ENCODE results near the gene PLA2G4A.

Gene PLA2G4A

DNA sequence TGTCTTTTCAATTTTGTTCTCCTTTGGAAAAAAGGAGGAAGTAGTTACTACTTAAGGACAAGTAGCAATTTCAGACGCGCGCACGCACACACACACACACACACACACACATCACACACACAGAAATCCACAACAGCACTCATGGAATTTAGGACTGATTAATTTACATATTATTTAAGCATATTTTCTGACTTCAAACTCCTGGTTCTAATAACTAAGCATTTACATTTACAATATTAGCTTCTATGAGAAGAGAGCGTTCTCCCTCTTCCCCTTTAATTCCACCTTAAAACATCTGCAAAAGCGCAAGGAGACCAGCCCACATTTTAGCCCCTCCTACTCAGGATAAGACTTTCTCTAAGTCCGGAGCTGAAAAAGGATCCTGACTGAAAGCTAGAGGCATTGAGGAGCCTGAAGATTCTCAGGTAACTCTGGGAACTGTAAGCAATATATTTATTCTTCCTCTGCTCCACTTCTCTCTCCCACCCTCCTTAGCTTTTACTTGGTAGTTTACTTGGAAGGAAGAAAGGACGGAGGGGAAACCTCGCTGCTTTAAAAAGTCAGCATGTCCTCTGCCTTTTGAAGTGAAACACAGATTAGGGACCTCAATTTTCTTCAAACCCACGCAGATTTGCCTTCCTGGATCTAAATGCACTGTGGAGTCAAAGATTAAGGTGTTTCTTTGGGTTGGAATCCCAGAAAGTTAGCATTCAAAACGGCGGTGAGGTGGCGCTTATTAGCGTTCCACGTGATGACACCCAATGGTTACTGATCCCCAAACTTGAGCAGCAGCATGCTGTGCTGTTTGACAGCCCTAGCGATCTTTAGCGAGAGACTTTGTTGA lies at the start of gene PLA2G4A:
Gene PLA2G4A, plus strand, starts transcription at position 339 of the 844 bp plus-strand sequence. CDS start 25,406 bp downstream, outside the sequence.
- Histone ChIP-seq H3K36me3 (ENCODE audit: insufficient read depth, low read depth, low read length) (no peaks in the 10 kb centered on the region), H3K27me3 (ENCODE audit: insufficient read depth, low read length) (peaks cover 9% of the 10 kb centered on the region; the same call in 1 of the 2 replicates), H3K4me3 (ENCODE audit: low read length) (peak within 1 kb of the TSS; percentile 89), H3K4me1 (ENCODE audit: insufficient read depth, low read length) (no peaks in the 10 kb centered on the region), H3K27ac (ENCODE audit: low read length) (no peak within 1 kb of the TSS), H3K9me3 (ENCODE audit: insufficient read depth, low read depth, low read length) (no peaks in the 10 kb centered on the region), H3K9ac (ENCODE audit: low read depth, low read length) (peak within 1 kb of the TSS; percentile 72; the same call in 1 of the 2 replicates)

DNA sequence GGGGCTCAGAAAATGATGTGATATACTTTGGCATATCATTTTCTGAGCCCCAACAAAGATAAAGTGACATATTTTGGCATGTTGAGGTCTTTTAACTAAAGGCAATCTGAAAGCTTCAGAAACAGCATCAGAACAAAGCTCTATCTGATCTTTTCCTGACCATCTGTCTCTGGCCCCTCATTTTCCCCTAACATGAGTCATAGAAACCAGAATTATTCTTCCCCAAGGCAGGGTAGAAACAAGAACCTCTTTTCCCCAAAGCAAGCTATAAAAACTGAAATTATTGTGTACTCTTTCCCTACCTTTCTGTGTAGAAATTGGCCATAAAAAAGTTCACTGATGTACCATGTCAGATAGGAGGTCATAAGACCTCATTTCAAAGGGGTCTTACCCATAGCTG lies 48.7 kb upstream of the PLA2G4A start:
- no peaks in the 10 kb centered on the region for H3K36me3 ChIP-seq (ENCODE audit: insufficient read depth, low read depth, low read length)
- H3K4me3 ChIP-seq (ENCODE audit: low read length) = no peak overlapping the region
- H3K4me1 ChIP-seq (ENCODE audit: insufficient read depth, low read length) = no peaks in the 10 kb centered on the region
- no peaks in the 10 kb centered on the region for H3K9me3 ChIP-seq (ENCODE audit: insufficient read depth, low read depth, low read length)
- no peak overlapping the region for H3K9ac ChIP-seq (ENCODE audit: low read depth, low read length)
- H3K27ac ChIP-seq (ENCODE audit: low read length) = no peak overlapping the region
- H3K27me3 ChIP-seq (ENCODE audit: insufficient read depth, low read length) = no peaks in the 10 kb centered on the region

DNA sequence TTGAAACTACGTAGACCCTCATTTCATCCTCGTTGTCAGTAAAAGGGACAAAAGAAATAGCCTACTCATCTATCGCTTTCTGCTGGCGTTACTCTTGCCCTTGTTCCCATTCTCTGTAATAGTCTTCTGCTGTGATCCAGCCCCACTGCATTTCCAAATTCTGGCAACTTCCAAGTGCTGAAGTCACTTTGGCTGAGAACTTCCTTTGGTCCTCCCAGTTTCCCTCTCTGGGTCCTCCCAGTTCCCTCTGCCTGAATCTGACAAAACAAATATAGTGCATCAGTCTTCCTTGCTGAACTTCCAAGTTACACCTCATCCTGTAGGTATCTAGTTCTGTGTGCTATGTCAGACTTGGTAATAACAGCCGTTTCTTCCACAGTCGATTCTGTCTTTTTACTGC lies 47.0 kb upstream of the PLA2G4A start:
- H3K27me3 ChIP-seq (ENCODE audit: insufficient read depth, low read length) = no peaks in the 10 kb centered on the region
- H3K4me3 ChIP-seq (ENCODE audit: low read length) = no peak overlapping the region
- H3K9ac ChIP-seq (ENCODE audit: low read depth, low read length) = no peak overlapping the region
- no peaks in the 10 kb centered on the region for H3K9me3 ChIP-seq (ENCODE audit: insufficient read depth, low read depth, low read length)
- no peaks in the 10 kb centered on the region for H3K4me1 ChIP-seq (ENCODE audit: insufficient read depth, low read length)
- H3K36me3 ChIP-seq (ENCODE audit: insufficient read depth, low read depth, low read length) = no peaks in the 10 kb centered on the region
- H3K27ac ChIP-seq (ENCODE audit: low read length) = no peak overlapping the region

DNA sequence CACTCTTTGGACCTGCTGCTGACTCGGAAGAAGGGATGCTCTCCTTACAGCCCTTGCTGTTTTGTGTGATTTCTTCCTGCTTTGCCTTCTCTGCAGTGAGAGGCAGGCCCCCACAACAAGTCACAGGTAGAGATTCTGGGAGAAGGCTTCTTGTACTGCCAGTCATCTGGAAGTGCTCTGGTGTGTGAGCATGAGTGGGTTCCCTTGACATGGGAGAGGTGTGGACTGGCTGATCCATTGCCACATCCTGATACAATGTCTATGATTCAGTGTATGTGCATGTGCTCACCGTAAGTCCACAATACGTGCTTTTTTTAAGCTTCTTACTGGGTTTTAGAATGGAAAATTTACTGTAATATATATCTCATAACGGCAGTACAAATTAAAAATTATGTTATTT lies 46.0 kb upstream of the PLA2G4A start:
- Histone ChIP-seq H3K36me3 (ENCODE audit: insufficient read depth, low read depth, low read length) (no peaks in the 10 kb centered on the region), H3K27ac (ENCODE audit: low read length) (no peak overlapping the region), H3K9me3 (ENCODE audit: insufficient read depth, low read depth, low read length) (no peaks in the 10 kb centered on the region), H3K4me1 (ENCODE audit: insufficient read depth, low read length) (no peaks in the 10 kb centered on the region), H3K27me3 (ENCODE audit: insufficient read depth, low read length) (no peaks in the 10 kb centered on the region), H3K9ac (ENCODE audit: low read depth, low read length) (no peak overlapping the region), H3K4me3 (ENCODE audit: low read length) (no peak overlapping the region)

DNA sequence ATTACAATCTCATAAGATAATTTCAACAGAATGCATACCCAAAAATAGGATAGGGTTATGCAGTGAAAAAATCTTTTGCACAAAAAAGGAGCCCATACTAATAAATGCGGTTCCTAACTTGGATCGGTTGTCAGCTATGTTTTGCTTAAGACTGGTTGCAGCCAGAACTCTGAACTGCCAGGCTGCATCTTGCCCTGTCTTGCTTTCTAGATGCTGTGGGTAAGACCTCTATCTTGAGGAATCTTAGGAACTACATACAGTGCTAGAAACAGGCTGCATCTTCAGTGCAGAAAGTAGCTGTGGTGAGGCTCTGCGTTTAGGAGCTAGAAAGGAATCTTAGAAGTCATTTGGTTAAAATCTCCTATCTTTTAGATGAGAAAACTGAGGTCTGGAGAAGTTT lies 45.6 kb upstream of the PLA2G4A start:
- Histone ChIP-seq H3K36me3 (ENCODE audit: insufficient read depth, low read depth, low read length) (no peaks in the 10 kb centered on the region), H3K9ac (ENCODE audit: low read depth, low read length) (no peak overlapping the region), H3K4me3 (ENCODE audit: low read length) (no peak overlapping the region)

DNA sequence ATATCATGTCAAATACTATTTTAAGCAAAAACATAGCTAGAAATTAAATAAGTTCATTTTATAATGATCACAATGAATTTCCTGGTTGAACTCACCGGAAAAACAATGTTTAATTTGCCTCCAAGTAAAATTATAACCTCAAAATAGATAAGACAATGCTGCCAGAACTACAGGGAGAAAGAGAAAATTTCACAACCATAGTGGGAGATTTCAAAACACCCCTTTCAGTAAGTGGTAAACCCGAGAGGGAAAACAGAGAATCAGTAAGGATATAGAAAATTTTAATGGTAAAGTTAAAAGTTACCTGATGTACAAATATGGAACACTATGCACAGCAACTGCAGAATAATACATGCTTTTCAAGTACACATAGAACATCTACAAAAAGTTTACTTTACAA lies 43.2 kb upstream of the PLA2G4A start:
- H3K9ac ChIP-seq (ENCODE audit: low read depth, low read length) = no peak overlapping the region
- H3K36me3 ChIP-seq (ENCODE audit: insufficient read depth, low read depth, low read length) = no peaks in the 10 kb centered on the region
- no peaks in the 10 kb centered on the region for H3K9me3 ChIP-seq (ENCODE audit: insufficient read depth, low read depth, low read length)
- H3K27ac ChIP-seq (ENCODE audit: low read length) = no peak overlapping the region
- no peaks in the 10 kb centered on the region for H3K27me3 ChIP-seq (ENCODE audit: insufficient read depth, low read length)
- no peak overlapping the region for H3K4me3 ChIP-seq (ENCODE audit: low read length)
- no peaks in the 10 kb centered on the region for H3K4me1 ChIP-seq (ENCODE audit: insufficient read depth, low read length)

More for the DNA sequence above, 45.6 kb upstream of the PLA2G4A start:
- no peaks in the 10 kb centered on the region for H3K4me1 ChIP-seq (ENCODE audit: insufficient read depth, low read length)
- H3K27me3 ChIP-seq (ENCODE audit: insufficient read depth, low read length) = no peaks in the 10 kb centered on the region
- no peak overlapping the region for H3K27ac ChIP-seq (ENCODE audit: low read length)
- H3K9me3 ChIP-seq (ENCODE audit: insufficient read depth, low read depth, low read length) = no peaks in the 10 kb centered on the region

DNA sequence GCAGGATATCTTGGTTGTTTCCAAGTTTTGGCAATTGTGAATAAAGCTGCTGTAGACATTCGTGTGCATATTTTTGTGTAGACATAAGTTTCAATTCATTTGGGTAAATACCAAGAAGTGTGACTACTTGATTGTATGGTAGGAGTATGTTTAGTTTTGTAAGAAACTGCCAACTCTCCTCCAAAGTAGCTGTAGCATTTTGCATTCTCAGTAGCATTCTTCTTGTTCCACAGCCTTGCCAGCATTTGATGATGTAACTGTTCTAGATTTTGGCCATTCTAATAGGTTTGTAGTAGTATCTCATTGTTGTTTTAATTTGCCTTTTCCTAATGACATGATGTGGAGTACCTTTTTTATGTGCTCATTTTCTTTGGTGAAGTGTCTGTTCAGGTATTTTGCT lies 38.6 kb upstream of the PLA2G4A start:
- H3K4me3 ChIP-seq (ENCODE audit: low read length) = no peak overlapping the region
- no peaks in the 10 kb centered on the region for H3K9me3 ChIP-seq (ENCODE audit: insufficient read depth, low read depth, low read length)
- H3K27me3 ChIP-seq (ENCODE audit: insufficient read depth, low read length) = no peaks in the 10 kb centered on the region
- no peak overlapping the region for H3K9ac ChIP-seq (ENCODE audit: low read depth, low read length)
- H3K27ac ChIP-seq (ENCODE audit: low read length) = no peak overlapping the region
- no peaks in the 10 kb centered on the region for H3K36me3 ChIP-seq (ENCODE audit: insufficient read depth, low read depth, low read length)
- no peaks in the 10 kb centered on the region for H3K4me1 ChIP-seq (ENCODE audit: insufficient read depth, low read length)

DNA sequence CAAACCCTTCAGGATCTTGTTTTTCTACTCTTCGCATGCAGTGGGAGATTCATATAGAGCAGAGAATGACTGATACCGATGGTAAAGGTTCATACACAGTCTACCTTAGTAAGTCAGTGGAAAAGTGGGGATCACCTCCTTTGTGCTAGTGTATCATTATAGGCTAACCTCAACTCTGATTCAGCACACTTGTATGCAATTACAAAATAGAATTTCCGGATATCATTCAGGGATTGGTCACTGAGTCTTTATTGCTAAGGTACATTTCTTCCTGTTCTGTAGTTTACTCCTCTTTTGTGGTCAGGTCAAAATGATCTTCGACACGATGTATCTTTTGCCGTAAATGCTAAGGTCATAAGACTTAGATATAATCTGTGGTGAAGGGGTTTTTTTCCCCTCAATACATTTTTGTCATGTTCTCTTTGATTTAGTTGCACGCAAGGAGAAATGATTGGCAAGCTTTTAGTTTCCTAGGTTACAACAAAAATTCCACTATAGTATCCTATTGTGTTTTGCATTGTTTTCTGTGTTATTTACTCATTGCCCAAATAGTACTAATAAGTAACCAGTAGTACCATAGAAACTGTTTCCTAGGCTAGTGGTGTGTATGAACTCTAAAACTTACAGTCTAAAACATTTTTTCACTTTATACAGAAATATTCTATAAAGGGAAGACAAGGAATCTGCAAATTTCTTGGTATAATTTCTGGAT lies 35.7 kb upstream of the PLA2G4A start:
- no peaks in the 10 kb centered on the region for H3K36me3 ChIP-seq (ENCODE audit: insufficient read depth, low read depth, low read length)
- no peaks in the 10 kb centered on the region for H3K4me1 ChIP-seq (ENCODE audit: insufficient read depth, low read length)
- no peaks in the 10 kb centered on the region for H3K27me3 ChIP-seq (ENCODE audit: insufficient read depth, low read length)
- no peak overlapping the region for H3K9ac ChIP-seq (ENCODE audit: low read depth, low read length)
- H3K9me3 ChIP-seq (ENCODE audit: insufficient read depth, low read depth, low read length) = no peaks in the 10 kb centered on the region
- no peak overlapping the region for H3K4me3 ChIP-seq (ENCODE audit: low read length)
- H3K27ac ChIP-seq (ENCODE audit: low read length) = no peak overlapping the region

DNA sequence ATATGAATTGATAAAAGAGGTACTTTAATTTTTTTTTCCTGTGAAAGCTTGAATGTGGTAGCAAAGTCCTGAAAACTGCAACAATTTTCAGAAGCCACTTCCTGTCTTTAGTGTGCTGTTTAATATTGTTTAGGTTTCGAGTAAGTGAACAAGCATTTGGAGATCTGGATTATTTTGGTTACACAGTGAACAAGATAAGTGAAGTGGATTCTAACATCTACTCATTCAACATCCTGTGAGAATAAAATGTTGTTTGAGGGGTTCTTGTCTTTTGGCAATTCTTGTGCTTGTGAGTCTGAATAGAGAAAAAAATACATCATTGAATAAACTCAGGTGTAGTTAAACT lies 35.2 kb upstream of the PLA2G4A start:
- no peaks in the 10 kb centered on the region for H3K27me3 ChIP-seq (ENCODE audit: insufficient read depth, low read length)
- no peaks in the 10 kb centered on the region for H3K4me1 ChIP-seq (ENCODE audit: insufficient read depth, low read length)
- H3K9ac ChIP-seq (ENCODE audit: low read depth, low read length) = no peak overlapping the region
- no peak overlapping the region for H3K4me3 ChIP-seq (ENCODE audit: low read length)
- no peaks in the 10 kb centered on the region for H3K9me3 ChIP-seq (ENCODE audit: insufficient read depth, low read depth, low read length)
- H3K36me3 ChIP-seq (ENCODE audit: insufficient read depth, low read depth, low read length) = no peaks in the 10 kb centered on the region
- H3K27ac ChIP-seq (ENCODE audit: low read length) = no peak overlapping the region

DNA sequence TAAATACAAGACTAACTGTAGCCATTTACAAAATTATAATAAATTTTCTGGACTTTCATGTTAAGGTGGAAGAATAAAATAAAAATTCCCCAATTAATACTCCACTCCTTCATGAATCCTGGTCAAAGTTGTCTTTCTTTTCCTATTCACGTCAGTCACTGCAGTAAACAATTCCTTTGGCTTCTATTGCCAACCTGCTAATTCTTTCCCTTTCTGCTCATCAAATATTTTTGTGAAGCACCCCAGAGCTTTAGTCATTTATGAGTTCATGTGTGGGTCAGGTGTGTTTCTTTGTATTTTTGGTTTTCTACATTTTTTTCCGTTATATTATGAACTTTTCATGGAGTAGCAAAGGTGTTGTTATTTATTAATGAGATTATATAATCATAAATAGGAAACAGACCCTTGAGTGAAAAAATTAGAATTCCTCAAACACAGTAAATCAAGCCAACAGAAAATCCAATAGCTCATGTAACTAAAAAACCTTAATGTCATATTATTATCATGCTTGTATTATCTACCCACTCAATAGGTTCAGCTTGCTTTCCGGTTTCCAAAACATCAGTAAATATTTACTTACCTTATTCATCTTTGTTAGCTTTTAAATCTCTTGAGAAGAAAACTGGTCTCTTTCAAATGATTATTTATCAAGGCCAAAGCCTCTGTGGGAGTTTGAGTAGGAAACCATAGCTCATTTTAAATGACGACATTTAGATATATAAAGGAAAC lies 29.6 kb upstream of the PLA2G4A start:
- no peak overlapping the region for H3K9ac ChIP-seq (ENCODE audit: low read depth, low read length)
- no peaks in the 10 kb centered on the region for H3K9me3 ChIP-seq (ENCODE audit: insufficient read depth, low read depth, low read length)
- no peaks in the 10 kb centered on the region for H3K4me1 ChIP-seq (ENCODE audit: insufficient read depth, low read length)
- no peaks in the 10 kb centered on the region for H3K27me3 ChIP-seq (ENCODE audit: insufficient read depth, low read length)
- no peak overlapping the region for H3K27ac ChIP-seq (ENCODE audit: low read length)
- no peaks in the 10 kb centered on the region for H3K36me3 ChIP-seq (ENCODE audit: insufficient read depth, low read depth, low read length)
- H3K4me3 ChIP-seq (ENCODE audit: low read length) = no peak overlapping the region

DNA sequence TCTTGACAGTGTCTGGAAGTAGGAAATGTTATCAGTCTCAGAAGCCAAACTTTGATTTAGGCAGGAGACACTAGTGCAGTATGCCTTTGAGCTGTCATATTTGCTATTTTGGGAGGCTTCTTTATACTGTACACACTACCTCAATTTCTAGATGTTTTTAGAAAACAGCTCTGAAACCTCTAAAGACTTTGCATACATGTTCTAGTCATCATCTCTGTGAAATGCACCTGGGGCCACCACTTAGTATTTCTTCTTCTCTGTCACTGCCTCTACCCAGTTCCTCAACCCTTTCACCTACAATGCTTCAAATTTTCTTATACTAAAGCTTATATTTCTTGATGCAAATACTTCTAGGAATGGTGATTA lies 29.1 kb upstream of the PLA2G4A start:
- Histone ChIP-seq H3K9ac (ENCODE audit: low read depth, low read length) (no peak overlapping the region), H3K4me1 (ENCODE audit: insufficient read depth, low read length) (no peaks in the 10 kb centered on the region), H3K27ac (ENCODE audit: low read length) (no peak overlapping the region)

More for the DNA sequence above, 29.1 kb upstream of the PLA2G4A start:
- no peaks in the 10 kb centered on the region for H3K36me3 ChIP-seq (ENCODE audit: insufficient read depth, low read depth, low read length)
- H3K9me3 ChIP-seq (ENCODE audit: insufficient read depth, low read depth, low read length) = no peaks in the 10 kb centered on the region
- no peak overlapping the region for H3K4me3 ChIP-seq (ENCODE audit: low read length)
- H3K27me3 ChIP-seq (ENCODE audit: insufficient read depth, low read length) = no peaks in the 10 kb centered on the region

All from iPS-20b (cell line).